ENCODE measurements around the gene DTD1.

Gene DTD1

DNA sequence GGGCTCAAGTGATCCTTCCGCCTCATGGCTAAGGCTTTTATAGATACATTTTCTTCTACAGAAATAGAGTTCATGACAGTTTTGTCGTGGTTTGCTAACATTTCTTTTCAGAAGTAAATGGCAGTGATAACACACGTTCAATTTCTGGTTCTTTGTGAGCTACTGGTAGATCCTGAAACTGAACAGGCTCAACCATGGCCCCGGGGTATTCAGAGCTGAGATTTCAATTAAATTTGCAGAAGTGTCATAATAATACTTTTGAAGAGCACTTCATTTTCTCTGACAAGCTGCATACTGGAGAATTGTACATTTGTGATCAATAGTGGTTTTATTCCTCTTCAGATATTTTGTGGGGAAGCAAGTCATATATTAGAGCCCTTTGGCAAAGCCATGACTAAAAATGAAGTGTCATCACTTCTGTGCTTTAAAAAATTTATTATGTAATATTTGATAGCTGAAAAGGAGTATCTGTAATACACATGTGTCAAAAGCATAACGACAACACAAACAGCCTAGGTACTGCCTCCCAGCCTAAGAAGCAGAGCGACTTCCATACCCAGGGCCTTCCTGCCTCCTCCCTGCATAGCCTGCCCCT, 141.5 kb downstream of the DTD1 start:
- TF ChIP-seq EZH2phosphoT487 (IDR thresholded peaks at IDR 0.05; ENCODE audit: borderline replicate concordance) = no peak
- TF ChIP-seq, protein P1, sequence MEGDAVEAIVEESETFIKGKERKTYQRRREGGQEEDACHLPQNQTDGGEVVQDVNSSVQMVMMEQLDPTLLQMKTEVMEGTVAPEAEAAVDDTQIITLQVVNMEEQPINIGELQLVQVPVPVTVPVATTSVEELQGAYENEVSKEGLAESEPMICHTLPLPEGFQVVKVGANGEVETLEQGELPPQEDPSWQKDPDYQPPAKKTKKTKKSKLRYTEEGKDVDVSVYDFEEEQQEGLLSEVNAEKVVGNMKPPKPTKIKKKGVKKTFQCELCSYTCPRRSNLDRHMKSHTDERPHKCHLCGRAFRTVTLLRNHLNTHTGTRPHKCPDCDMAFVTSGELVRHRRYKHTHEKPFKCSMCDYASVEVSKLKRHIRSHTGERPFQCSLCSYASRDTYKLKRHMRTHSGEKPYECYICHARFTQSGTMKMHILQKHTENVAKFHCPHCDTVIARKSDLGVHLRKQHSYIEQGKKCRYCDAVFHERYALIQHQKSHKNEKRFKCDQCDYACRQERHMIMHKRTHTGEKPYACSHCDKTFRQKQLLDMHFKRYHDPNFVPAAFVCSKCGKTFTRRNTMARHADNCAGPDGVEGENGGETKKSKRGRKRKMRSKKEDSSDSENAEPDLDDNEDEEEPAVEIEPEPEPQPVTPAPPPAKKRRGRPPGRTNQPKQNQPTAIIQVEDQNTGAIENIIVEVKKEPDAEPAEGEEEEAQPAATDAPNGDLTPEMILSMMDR (conservative IDR thresholded peaks at IDR 0.05; ENCODE audit: low read length) = no peak
- Histone ChIP-seq H3K4me3 (ENCODE audit: low read length, poor library complexity, severe bottlenecking) (no peak overlapping the region), H3K79me2 (ENCODE audit: insufficient read depth, low read length) (no peaks in the 10 kb centered on the region), H3K4me1 (ENCODE audit: insufficient read depth, low read length, poor library complexity, severe bottlenecking) (no peaks in the 10 kb centered on the region), H3K27me3 (ENCODE audit: insufficient read depth, low read length, poor library complexity, severe bottlenecking) (no peaks in the 10 kb centered on the region), H3K36me3 (ENCODE audit: insufficient read depth, low read length) (no peaks in the 10 kb centered on the region), H4K20me1 (ENCODE audit: insufficient read depth, low read length, poor library complexity, severe bottlenecking) (no peaks in the 10 kb centered on the region), H2AFZ (ENCODE audit: low read length) (no peak overlapping the region), H3K9me3 (ENCODE audit: insufficient read depth, low read depth, low read length) (no peaks in the 10 kb centered on the region), H3K9ac (ENCODE audit: low read depth, low read length, poor library complexity, severe bottlenecking) (no peak overlapping the region), H3K9me2 (replicated peaks; ENCODE audit: low read depth, low read length) (no peaks in the 10 kb centered on the region), H3F3A (ENCODE audit: low read depth) (no peaks in the 10 kb centered on the region), H3K4me2 (ENCODE audit: low read depth, low read length, poor library complexity, severe bottlenecking) (no peak overlapping the region)

DNA sequence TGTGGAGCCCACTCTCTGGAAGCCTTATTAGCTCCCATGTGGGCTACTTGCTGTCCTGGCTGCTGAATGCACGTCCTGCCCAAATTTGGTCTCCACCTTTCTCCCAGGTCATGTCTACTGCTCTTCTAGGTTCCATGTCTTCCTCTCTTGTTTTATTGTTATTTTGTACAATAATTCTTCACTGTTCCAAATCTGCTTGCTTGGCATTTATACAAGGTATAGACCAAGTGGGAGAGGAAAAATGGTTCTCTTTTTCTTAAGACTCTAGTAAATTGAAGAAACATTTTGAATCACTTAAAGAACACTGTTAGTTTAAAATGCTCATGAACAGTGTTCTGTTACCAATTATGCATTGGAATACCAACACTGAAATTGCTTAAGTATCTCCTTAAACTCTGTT, 144.1 kb downstream of the DTD1 start:
- H3K4me1 ChIP-seq (ENCODE audit: insufficient read depth, low read length, poor library complexity, severe bottlenecking) = no peaks in the 10 kb centered on the region
- H3K4me3 ChIP-seq (ENCODE audit: low read length, poor library complexity, severe bottlenecking) = no peak overlapping the region
- no peak overlapping the region for H3K4me2 ChIP-seq (ENCODE audit: low read depth, low read length, poor library complexity, severe bottlenecking)
- no peak overlapping the region for H3K9ac ChIP-seq (ENCODE audit: low read depth, low read length, poor library complexity, severe bottlenecking)
- H3K79me2 ChIP-seq (ENCODE audit: insufficient read depth, low read length) = no peaks in the 10 kb centered on the region
- no peaks in the 10 kb centered on the region for H3K9me3 ChIP-seq (ENCODE audit: insufficient read depth, low read depth, low read length)
- H3K27me3 ChIP-seq (ENCODE audit: insufficient read depth, low read length, poor library complexity, severe bottlenecking) = no peaks in the 10 kb centered on the region
- H3K36me3 ChIP-seq (ENCODE audit: insufficient read depth, low read length) = no peaks in the 10 kb centered on the region
- no peaks in the 10 kb centered on the region for H3F3A ChIP-seq (ENCODE audit: low read depth)
- TF ChIP-seq, protein P1 (conservative IDR thresholded peaks at IDR 0.05; ENCODE audit: low read length) = no peak
- no peak for TF ChIP-seq EZH2phosphoT487 (IDR thresholded peaks at IDR 0.05; ENCODE audit: borderline replicate concordance)
- H3K9me2 ChIP-seq (replicated peaks; ENCODE audit: low read depth, low read length) = no peaks in the 10 kb centered on the region
- H2AFZ ChIP-seq (ENCODE audit: low read length) = no peak overlapping the region
- no peaks in the 10 kb centered on the region for H4K20me1 ChIP-seq (ENCODE audit: insufficient read depth, low read length, poor library complexity, severe bottlenecking)

DNA sequence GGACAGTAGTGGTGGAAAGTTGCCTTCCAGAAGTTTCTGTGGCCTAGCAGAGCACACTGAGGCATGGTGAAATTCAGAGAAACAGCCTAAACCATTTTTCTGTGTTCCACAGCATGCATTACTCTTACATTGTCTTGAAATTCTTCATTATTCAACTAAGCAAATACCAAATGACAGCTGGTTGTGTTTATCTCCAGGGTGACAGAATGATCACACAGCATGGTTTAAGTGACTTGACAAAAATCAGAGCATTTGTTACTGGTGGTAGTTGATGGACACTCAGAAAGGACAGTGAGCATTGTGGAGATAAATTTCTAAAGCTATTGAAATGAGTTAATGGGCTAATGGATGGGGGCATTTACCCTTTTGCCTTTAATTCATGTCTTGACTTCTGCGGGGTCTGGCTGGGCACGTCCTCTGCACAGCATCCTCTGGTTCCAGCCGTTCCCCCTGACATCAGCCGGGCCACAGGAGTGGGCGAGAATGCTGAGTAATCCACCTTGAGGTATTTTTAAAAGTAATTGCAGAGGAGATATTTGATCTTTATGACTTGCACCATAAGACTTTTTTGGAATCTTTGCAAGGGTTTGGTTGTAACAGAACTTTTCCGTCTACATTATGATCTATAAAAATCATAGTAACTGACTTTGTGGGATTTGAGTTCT, 146.8 kb downstream of the DTD1 start:
- Histone ChIP-seq H3K9me3 (ENCODE audit: insufficient read depth, low read depth, low read length) (no peaks in the 10 kb centered on the region), H3K4me1 (ENCODE audit: insufficient read depth, low read length, poor library complexity, severe bottlenecking) (no peaks in the 10 kb centered on the region), H3K27me3 (ENCODE audit: insufficient read depth, low read length, poor library complexity, severe bottlenecking) (no peaks in the 10 kb centered on the region), H3K9me2 (replicated peaks; ENCODE audit: low read depth, low read length) (no peaks in the 10 kb centered on the region), H4K20me1 (ENCODE audit: insufficient read depth, low read length, poor library complexity, severe bottlenecking) (no peaks in the 10 kb centered on the region), H3F3A (ENCODE audit: low read depth) (no peaks in the 10 kb centered on the region), H3K36me3 (ENCODE audit: insufficient read depth, low read length) (no peaks in the 10 kb centered on the region), H3K9ac (ENCODE audit: low read depth, low read length, poor library complexity, severe bottlenecking) (no peak overlapping the region), H3K79me2 (ENCODE audit: insufficient read depth, low read length) (no peaks in the 10 kb centered on the region), H3K4me2 (ENCODE audit: low read depth, low read length, poor library complexity, severe bottlenecking) (no peak overlapping the region), H3K4me3 (ENCODE audit: low read length, poor library complexity, severe bottlenecking) (no peak overlapping the region), H2AFZ (ENCODE audit: low read length) (no peak overlapping the region)
- TF ChIP-seq, protein P1 (conservative IDR thresholded peaks at IDR 0.05; ENCODE audit: low read length) = no peak
- no peak for TF ChIP-seq EZH2phosphoT487 (IDR thresholded peaks at IDR 0.05; ENCODE audit: borderline replicate concordance)

All from Loucy (cell line).